Panc1 (cell line): Measurements from ENCODE around the gene NUF2. TPM values are rescaled to one million over a fixed set of nuclear protein-coding genes. Genes with fewer than 3 reads are reported as not detected.

Experiments used
- ATAC-seq: fragments of 200-7000 bp; cut with Tn5 transposase; 2 replicates; pipeline ENCODE4 v1.9.1; 2020; ENCODE audit warnings: mild to moderate bottlenecking, moderate library complexity
- BruUV-seq: library from RNA; stranded (reverse); fragments of 400-500 nt; replicated peaks from 2 replicates; lab custom pipeline; 2021; lab: Mats Ljungman, UMichigan
- CTCF ChIA-PET: fragments of 300-600 bp; sonication (Branson Sonifier 250); formaldehyde crosslinking; loops from one replicate; lab custom pipeline; 2022; ENCODE audit warnings: antibody characterized with exemption; lab: Charles Lee
- POLR2A ChIA-PET: fragments of 300-600 bp; sonication (Branson Sonifier 250); formaldehyde crosslinking; loops from one replicate; lab custom pipeline; 2022; ENCODE audit warnings: antibody characterized with exemption; lab: Charles Lee
- DNase-seq: peaks from one replicate; pipeline ENCODE4 v3.0.0-alpha.2; 2010; ENCODE audit warnings: low read depth, low spot score
- H3K27ac ChIP-seq: 2 replicates; pipeline ENCODE4 v1.5.1; 2011; ENCODE audit warnings: mild to moderate bottlenecking, low read length, inconsistent platforms
- H3K27me3 ChIP-seq: fragments of 200-500 bp; sonication (Bioruptor generic); 2 replicates; pipeline ENCODE4 v1.6.0; 2014; ENCODE audit warnings: low read length, inconsistent platforms; ENCODE audit not compliant: control insufficient read depth, insufficient read depth
- H3K36me3 ChIP-seq: fragments of 200-500 bp; sonication (Bioruptor generic); 2 replicates; pipeline ENCODE4 v1.5.1; 2014; ENCODE audit warnings: inconsistent platforms, mild to moderate bottlenecking, low read length, moderate library complexity; ENCODE audit not compliant: control insufficient read depth, insufficient read depth
- H3K4me1 ChIP-seq: 2 replicates; pipeline ENCODE4 v1.5.1; 2011; ENCODE audit warnings: inconsistent platforms, mild to moderate bottlenecking, low read length, moderate library complexity; ENCODE audit not compliant: control insufficient read depth, insufficient read depth
- H3K4me3 ChIP-seq, 2 experiments: 2 replicates each; pipeline ENCODE4 v1.5.1; 2011 to 2012; ENCODE audit warnings: low read depth in 2 of 2, low read length in 2 of 2, mild to moderate bottlenecking in 2 of 2, inconsistent platforms in 1 of 2, moderate library complexity in 1 of 2
- H3K9me3 ChIP-seq: fragments of 200-500 bp; sonication (Bioruptor generic); 2 replicates; pipeline ENCODE4 v1.5.1; 2014; ENCODE audit warnings: low read depth, mild to moderate bottlenecking, inconsistent platforms, low read length, moderate library complexity; ENCODE audit not compliant: control insufficient read depth, insufficient read depth
- POLR2AphosphoS5 ChIP-seq: IDR thresholded peaks from 2 replicates; pipeline ENCODE4 v1.6.1; 2012; ENCODE audit warnings: mild to moderate bottlenecking, low read depth, low read length, moderate library complexity
- SIN3A ChIP-seq: IDR thresholded peaks from 2 replicates; pipeline ENCODE4 v1.6.1; 2012; ENCODE audit warnings: low read depth, mild to moderate bottlenecking, low read length, moderate library complexity, borderline replicate concordance; ENCODE audit not compliant: insufficient read depth
- TCF7L2 ChIP-seq: IDR thresholded peaks from 2 replicates; pipeline ENCODE4 v1.6.1; 2011; ENCODE audit warnings: mild to moderate bottlenecking, low read depth, low read length, inconsistent platforms
- in situ Hi-C: cut with HindIII; loops from 2 replicates; pipeline ENCODE4 v1.10.0; 2016; ENCODE audit warnings: low sequenced_read_pairs, low pct_unique_long_range_greater_than_20kb
- intact Hi-C: fragments of 100-400 bp; cut with micrococcal nuclease; formaldehyde crosslinking; loops from one replicate; pipeline ENCODE4 v1.10.0; 2022; ENCODE audit not compliant: unreplicated experiment
- total RNA-seq: library from RNA; stranded (reverse); gene quantifications from one replicate; pipeline ENCODE4 v1.2.1, GENCODE V29; 2021; ENCODE audit not compliant: unreplicated experiment
- TF ChIP-seq, protein P1 (sequence below): fragments of 450-650 bp; IDR thresholded peaks from 2 replicates; pipeline ENCODE4 v1.5.1; 2017; ENCODE audit warnings: mild to moderate bottlenecking
- TF ChIP-seq, protein P2 (sequence below), 2 experiments: IDR thresholded peaks; 2 replicates each; pipeline ENCODE4 v1.6.1; 2011 to 2012; ENCODE audit warnings: low read depth in 2 of 2, control low read depth in 1 of 2, low read length in 1 of 2, mild to moderate bottlenecking in 1 of 2, moderate library complexity in 1 of 2; ENCODE audit not compliant: insufficient read depth in 1 of 2

NUF2 gene
- total RNA-seq, 1 experiment from 2014 or later, result 26.1 TPM

DNA sequence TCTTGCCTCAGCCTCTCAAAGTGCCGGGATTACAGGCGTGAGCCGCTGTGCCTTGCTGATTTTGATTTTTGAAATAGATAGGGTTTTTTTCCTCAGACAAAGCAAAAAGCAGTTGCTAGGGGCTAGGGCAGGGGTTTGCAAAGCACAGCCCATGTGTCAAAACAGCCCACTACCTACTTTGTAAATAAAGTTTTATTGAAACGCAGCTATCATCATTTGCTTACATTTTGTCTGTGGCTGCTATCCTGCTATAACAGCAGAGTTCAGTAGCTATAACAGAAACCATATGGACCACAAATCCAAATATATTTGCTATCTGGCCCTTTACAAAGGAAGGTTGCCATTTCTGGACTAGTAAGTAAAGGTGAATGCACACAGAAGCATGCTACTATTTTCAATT lies 44.8 kb downstream of the NUF2 start:
- TF ChIP-seq POLR2AphosphoS5 (no peak), SIN3A (no peak), TCF7L2 (no peak)
- TF ChIP-seq, protein P1, sequence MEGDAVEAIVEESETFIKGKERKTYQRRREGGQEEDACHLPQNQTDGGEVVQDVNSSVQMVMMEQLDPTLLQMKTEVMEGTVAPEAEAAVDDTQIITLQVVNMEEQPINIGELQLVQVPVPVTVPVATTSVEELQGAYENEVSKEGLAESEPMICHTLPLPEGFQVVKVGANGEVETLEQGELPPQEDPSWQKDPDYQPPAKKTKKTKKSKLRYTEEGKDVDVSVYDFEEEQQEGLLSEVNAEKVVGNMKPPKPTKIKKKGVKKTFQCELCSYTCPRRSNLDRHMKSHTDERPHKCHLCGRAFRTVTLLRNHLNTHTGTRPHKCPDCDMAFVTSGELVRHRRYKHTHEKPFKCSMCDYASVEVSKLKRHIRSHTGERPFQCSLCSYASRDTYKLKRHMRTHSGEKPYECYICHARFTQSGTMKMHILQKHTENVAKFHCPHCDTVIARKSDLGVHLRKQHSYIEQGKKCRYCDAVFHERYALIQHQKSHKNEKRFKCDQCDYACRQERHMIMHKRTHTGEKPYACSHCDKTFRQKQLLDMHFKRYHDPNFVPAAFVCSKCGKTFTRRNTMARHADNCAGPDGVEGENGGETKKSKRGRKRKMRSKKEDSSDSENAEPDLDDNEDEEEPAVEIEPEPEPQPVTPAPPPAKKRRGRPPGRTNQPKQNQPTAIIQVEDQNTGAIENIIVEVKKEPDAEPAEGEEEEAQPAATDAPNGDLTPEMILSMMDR, result no peak
- TF ChIP-seq, protein P2, sequence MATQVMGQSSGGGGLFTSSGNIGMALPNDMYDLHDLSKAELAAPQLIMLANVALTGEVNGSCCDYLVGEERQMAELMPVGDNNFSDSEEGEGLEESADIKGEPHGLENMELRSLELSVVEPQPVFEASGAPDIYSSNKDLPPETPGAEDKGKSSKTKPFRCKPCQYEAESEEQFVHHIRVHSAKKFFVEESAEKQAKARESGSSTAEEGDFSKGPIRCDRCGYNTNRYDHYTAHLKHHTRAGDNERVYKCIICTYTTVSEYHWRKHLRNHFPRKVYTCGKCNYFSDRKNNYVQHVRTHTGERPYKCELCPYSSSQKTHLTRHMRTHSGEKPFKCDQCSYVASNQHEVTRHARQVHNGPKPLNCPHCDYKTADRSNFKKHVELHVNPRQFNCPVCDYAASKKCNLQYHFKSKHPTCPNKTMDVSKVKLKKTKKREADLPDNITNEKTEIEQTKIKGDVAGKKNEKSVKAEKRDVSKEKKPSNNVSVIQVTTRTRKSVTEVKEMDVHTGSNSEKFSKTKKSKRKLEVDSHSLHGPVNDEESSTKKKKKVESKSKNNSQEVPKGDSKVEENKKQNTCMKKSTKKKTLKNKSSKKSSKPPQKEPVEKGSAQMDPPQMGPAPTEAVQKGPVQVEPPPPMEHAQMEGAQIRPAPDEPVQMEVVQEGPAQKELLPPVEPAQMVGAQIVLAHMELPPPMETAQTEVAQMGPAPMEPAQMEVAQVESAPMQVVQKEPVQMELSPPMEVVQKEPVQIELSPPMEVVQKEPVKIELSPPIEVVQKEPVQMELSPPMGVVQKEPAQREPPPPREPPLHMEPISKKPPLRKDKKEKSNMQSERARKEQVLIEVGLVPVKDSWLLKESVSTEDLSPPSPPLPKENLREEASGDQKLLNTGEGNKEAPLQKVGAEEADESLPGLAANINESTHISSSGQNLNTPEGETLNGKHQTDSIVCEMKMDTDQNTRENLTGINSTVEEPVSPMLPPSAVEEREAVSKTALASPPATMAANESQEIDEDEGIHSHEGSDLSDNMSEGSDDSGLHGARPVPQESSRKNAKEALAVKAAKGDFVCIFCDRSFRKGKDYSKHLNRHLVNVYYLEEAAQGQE (IDR thresholded peaks at IDR 0.05; ENCODE audit: insufficient read depth in 1 of 2, low read depth in 2 of 2, low read length in 1 of 2), result no peak
- Histone ChIP-seq H3K9me3 (no peaks in the 10 kb centered on the region), H3K36me3 (no peaks in the 10 kb centered on the region), H3K4me3 (no peak overlapping the region), H3K4me1 (no peaks in the 10 kb centered on the region), H3K27me3 (peaks cover 11% of the 10 kb centered on the region), H3K27ac (no peak overlapping the region)
- no TSS peak for BruUV-seq
- intact Hi-C loops (no loop called here), in situ Hi-C loops (no loop called here)
- POLR2A ChIA-PET, result no interaction called here
- no peak for ATAC-seq
- no peak for DNase-seq
- CTCF ChIA-PET, result no interaction called here

DNA sequence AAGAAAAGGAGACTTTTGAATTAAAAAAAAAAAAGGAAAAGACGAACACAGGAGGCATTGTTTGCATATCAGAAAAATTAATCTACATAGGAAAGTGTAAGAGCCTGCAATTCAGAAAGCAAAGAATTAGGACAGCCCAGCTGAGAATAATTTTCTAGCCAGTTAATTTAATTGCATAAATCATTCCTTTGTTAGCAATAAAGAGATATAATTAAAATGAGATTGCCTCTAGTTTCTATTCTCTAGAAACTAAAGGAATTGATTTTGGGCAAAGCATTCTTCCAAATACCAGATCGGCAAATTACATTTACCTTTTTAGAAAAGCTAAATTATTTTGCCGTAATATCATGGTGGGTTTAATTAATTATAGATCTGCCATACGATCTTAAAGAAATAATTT lies 46.0 kb downstream of the NUF2 start:
- Histone ChIP-seq H3K27me3 (peaks cover 11% of the 10 kb centered on the region), H3K9me3 (no peaks in the 10 kb centered on the region), H3K36me3 (no peaks in the 10 kb centered on the region), H3K27ac (no peak overlapping the region), H3K4me3 (no peak overlapping the region), H3K4me1 (no peaks in the 10 kb centered on the region)
- DNase-seq (no peak), ATAC-seq (no peak)
- no TSS peak for BruUV-seq
- TF ChIP-seq TCF7L2 (no peak), POLR2AphosphoS5 (no peak), SIN3A (no peak)
- TF ChIP-seq, protein P1, result no peak
- TF ChIP-seq, protein P2 (IDR thresholded peaks at IDR 0.05; ENCODE audit: insufficient read depth in 1 of 2, low read depth in 2 of 2, low read length in 1 of 2), result no peak
- CTCF ChIA-PET, result no interaction called here
- POLR2A ChIA-PET, result no interaction called here
- intact Hi-C loops (no loop called here), in situ Hi-C loops (no loop called here)
